Peyer's patch (tissue), 4 donors: ENCODE measurements around the gene RXRA.

ENCODE experiments used
- POLR2A ChIP-seq, 2 donors: fragments of 450-650 bp; IDR thresholded peaks; one replicate each; pipeline ENCODE4 v1.5.1; 2017; ENCODE audit warnings: antibody characterized with exemption in 2 of 2, mild to moderate bottlenecking in 2 of 2, moderate library complexity in 2 of 2
- TF ChIP-seq, protein P1 (sequence below), 6 experiments: fragments of 450-650 bp in 4 of 6; fragments of 200-600 bp in 2 of 6; sonication (generic) in 1 of 6; IDR thresholded peaks; one replicate each; pipeline ENCODE4 v1.5.1; 2017 to 2019; ENCODE audit warnings: antibody characterized with exemption in 6 of 6, mild to moderate bottlenecking in 3 of 6, moderate library complexity in 1 of 6

DNA sequence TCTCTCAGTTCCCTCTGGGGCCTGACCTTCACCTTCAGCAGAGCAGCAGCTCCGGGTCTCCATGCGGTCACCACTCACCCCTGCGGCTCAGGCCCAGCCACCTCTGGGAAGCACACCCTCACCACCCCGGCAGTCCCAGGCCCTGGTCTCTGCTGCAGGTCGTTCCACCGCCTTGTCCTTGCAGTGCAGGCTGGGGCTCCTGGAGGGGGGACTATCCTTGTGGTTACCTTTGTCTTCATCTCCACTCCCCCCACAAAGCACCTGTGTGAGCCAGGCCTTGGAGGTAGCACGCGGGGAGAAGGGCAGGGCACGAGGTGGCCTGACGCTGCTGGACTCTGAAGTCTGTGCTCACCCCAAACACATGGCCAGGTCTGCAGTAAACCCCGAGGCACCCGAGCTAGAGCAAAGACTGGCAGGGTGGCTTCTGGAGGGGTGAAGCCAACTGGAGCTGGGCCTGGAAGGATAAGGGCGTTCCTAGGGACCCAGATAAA, 33.2 kb upstream of the RXRA start:
- TF ChIP-seq, protein P1, sequence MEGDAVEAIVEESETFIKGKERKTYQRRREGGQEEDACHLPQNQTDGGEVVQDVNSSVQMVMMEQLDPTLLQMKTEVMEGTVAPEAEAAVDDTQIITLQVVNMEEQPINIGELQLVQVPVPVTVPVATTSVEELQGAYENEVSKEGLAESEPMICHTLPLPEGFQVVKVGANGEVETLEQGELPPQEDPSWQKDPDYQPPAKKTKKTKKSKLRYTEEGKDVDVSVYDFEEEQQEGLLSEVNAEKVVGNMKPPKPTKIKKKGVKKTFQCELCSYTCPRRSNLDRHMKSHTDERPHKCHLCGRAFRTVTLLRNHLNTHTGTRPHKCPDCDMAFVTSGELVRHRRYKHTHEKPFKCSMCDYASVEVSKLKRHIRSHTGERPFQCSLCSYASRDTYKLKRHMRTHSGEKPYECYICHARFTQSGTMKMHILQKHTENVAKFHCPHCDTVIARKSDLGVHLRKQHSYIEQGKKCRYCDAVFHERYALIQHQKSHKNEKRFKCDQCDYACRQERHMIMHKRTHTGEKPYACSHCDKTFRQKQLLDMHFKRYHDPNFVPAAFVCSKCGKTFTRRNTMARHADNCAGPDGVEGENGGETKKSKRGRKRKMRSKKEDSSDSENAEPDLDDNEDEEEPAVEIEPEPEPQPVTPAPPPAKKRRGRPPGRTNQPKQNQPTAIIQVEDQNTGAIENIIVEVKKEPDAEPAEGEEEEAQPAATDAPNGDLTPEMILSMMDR (IDR thresholded peaks at IDR 0.05), result no peak
- TF ChIP-seq POLR2A (IDR thresholded peaks at IDR 0.05), result no peak
